Measurements from ENCODE around the gene NR5A1.

- TF ChIP-seq CTCF (IDR thresholded peaks at IDR 0.05; ENCODE audit: low read length), result no peak
- TF ChIP-seq EZH2 (optimal IDR thresholded peaks at IDR 0.05; ENCODE audit: low read depth, low read length), result no peak
These were observed 753 bp upstream of the NR5A1 start for GRCh38 chr9:124507880-124508423.
